Neural cell (in vitro differentiated cells): ENCODE data around the gene KRTAP4-16.

ENCODE experiments used
- CTCF ChIP-seq: fragments of 450-650 bp; IDR thresholded peaks from 2 replicates; pipeline ENCODE4 v1.5.1; 2014; ENCODE audit warnings: antibody characterized with exemption, mild to moderate bottlenecking, moderate library complexity; ENCODE audit not compliant: poor library complexity, severe bottlenecking
- EP300 ChIP-seq: fragments of 450-650 bp; conservative IDR thresholded peaks from 2 replicates; pipeline ENCODE4 v1.6.1; 2014; ENCODE audit warnings: antibody characterized with exemption, mild to moderate bottlenecking, moderate library complexity; ENCODE audit not compliant: poor library complexity, severe bottlenecking
- EZH2 ChIP-seq: fragments of 200-600, 300-800 bp; shearing (Covaris generic), sonication (generic); IDR thresholded peaks from 2 replicates; pipeline ENCODE4 v1.6.1; 2014; ENCODE audit warnings: antibody characterized with exemption, low read length, borderline replicate concordance, mild to moderate bottlenecking; ENCODE audit not compliant: insufficient read depth, poor library complexity, severe bottlenecking
- MXI1 ChIP-seq: fragments of 450-650 bp; conservative IDR thresholded peaks from 2 replicates; pipeline ENCODE4 v1.6.1; 2014; ENCODE audit warnings: antibody characterized with exemption, mild to moderate bottlenecking; ENCODE audit not compliant: poor library complexity, severe bottlenecking
- POLR2AphosphoS5 ChIP-seq: IDR thresholded peaks from 2 replicates; pipeline ENCODE4 v1.6.1; 2012
- RAD21 ChIP-seq: fragments of 450-650 bp; conservative IDR thresholded peaks from 2 replicates; pipeline ENCODE4 v1.6.1; 2014; ENCODE audit warnings: antibody characterized with exemption, mild to moderate bottlenecking, moderate library complexity
- REST ChIP-seq: IDR thresholded peaks from 2 replicates; pipeline ENCODE4 v1.6.1; 2012; ENCODE audit warnings: borderline replicate concordance
- SMC3 ChIP-seq: fragments of 450-650 bp; conservative IDR thresholded peaks from 2 replicates; pipeline ENCODE4 v1.6.1; 2014; ENCODE audit warnings: antibody characterized with exemption, mild to moderate bottlenecking, moderate library complexity; ENCODE audit not compliant: poor library complexity
- TAF1 ChIP-seq: IDR thresholded peaks from 2 replicates; pipeline ENCODE4 v1.6.1; 2012; ENCODE audit warnings: low read depth

GRCh38 chr17:41063449-41063848, 38.6 kb downstream of the KRTAP4-16 start:
- TF ChIP-seq CTCF (no peak), EZH2 (no peak), POLR2AphosphoS5 (no peak), EP300 (no peak), REST (no peak), RAD21 (no peak), TAF1 (no peak), MXI1 (no peak), SMC3 (no peak)
